ENCODE data around the gene BRAP. TPM values are rescaled to one million over a fixed set of nuclear protein-coding genes. Genes with fewer than 3 reads are reported as not detected.

Gene BRAP, protein sequence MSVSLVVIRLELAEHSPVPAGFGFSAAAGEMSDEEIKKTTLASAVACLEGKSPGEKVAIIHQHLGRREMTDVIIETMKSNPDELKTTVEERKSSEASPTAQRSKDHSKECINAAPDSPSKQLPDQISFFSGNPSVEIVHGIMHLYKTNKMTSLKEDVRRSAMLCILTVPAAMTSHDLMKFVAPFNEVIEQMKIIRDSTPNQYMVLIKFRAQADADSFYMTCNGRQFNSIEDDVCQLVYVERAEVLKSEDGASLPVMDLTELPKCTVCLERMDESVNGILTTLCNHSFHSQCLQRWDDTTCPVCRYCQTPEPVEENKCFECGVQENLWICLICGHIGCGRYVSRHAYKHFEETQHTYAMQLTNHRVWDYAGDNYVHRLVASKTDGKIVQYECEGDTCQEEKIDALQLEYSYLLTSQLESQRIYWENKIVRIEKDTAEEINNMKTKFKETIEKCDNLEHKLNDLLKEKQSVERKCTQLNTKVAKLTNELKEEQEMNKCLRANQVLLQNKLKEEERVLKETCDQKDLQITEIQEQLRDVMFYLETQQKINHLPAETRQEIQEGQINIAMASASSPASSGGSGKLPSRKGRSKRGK
- 25.7 TPM for total RNA-seq

DNA sequence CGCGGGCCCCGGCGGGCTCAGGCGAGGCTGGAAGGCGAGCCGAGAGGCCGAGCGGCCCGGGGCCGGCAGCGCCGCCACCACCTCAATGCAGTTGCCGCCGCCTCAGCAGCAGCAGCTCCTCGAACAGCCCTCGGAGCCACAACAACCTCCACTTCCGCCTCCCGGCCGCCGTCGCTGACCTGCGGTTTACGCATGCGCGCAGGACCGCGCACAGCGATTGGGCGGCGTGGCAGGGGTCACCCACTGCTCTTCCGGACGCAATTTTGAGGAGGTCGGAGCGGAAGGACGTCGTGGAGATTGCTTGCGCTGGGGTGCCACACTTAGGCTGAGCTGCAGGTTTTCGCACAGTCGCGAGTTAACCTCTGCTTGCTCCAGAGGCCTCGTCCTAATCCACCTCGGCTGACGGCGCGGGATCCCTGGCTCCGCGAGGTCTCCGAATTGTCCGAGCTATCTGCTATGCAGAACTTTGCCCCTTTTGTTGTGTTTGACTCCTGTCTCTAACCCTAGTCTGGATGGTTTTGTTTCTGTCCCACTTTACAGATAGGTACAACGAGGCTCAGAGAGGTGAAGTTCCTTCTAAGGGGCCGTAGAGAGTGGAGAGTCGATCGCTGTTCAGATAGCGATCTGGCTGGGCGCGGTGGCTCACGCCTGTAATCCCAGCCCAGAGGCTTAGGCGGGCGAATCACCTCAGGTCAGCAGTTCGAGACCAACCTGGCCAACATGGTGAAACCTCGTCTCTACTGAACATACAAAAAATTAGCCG, at the start of gene BRAP, which contains the start of gene ACAD10:
BRAP (minus strand) TSS at position 146 of the 763 bp plus-strand sequence. CDS start 164 bp downstream, outside the sequence.
ACAD10 (plus strand) TSS at position 243 of the 763 bp plus-strand sequence. CDS start 6,657 bp downstream, outside the sequence.

DNA sequence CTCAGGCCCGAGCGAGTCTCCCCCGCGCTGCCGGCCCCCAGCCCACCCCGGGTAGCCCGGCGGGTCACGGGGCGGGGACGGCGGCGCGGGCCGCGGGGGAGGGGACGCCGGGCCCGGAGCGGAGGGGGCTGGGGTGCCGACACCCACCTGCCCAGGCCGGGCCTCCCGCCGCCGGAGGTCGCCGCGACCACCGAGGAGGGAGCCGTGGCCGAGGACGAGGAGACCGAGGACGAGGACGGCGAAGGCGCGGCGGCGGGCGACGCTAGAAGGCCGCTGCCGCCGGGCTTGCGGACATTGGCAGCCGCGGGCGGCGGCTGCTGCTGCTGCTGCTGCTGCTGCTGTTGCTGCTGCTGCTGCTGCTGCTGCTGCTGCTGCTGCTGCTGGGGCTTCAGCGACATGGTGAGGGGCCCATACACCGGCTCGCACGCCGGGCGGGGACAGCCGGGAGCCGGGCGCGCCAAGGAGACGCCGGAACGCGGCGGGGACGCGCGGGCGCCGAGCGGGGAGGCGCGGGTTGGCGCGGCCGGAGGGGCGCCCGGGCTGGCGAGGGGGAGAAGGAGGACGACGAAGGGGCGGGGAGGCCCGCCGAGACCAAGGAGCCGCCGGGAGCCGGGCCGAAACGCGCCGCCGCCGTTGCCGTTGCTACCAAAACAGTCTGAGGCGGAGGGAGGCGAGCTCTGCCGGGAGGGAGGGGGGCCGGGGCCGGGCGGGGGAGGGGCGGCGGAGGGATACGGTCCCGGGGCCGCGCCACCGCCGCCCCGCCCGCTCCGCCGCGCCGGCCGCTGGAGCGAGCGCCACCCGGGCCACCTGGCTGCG, 86.9 kb downstream of the BRAP start, which contains the start of gene ATXN2:
ATXN2 (minus strand) TSS at position 679 of the 816 bp plus-strand sequence; CDS start at position 398, 281 bp downstream.

Other genes starting within 250 kb of the BRAP start
- 82.6 TPM for gene ATXN2, start 86.6 kb downstream of the BRAP start, total RNA-seq
- 37.1 TPM for gene ACAD10, start 97 bp upstream of the BRAP start, total RNA-seq
- gene ALDH2, start 81.0 kb upstream of the BRAP start, total RNA-seq = 31.5 TPM
- 59.8 TPM for gene MAPKAPK5, start 156.3 kb upstream of the BRAP start, total RNA-seq

Data from camera-type eye (tissue), 1 donor.